ENCODE results near the gene SMO.

GRCh38 chr7:129143724-129144094 is 44.7 kb upstream of the SMO start:
- no peak for TF ChIP-seq ATF3 (IDR thresholded peaks at IDR 0.05)
- no peak for TF ChIP-seq MAX (IDR thresholded peaks at IDR 0.05)
- TF ChIP-seq CTCF (IDR thresholded peaks at IDR 0.05; ENCODE audit: low read depth, low read length, missing input control), result no peak
- no peak for TF ChIP-seq HNF4A (conservative IDR thresholded peaks at IDR 0.05)
- TF ChIP-seq REST (IDR thresholded peaks at IDR 0.05), result no peak
- TF ChIP-seq GABPA (IDR thresholded peaks at IDR 0.05 in 1 of 2, conservative IDR thresholded peaks at IDR 0.05 in 1 of 2), result no peak
- no peak for TF ChIP-seq SP1 (IDR thresholded peaks at IDR 0.05)
- TF ChIP-seq TAF1 (conservative IDR thresholded peaks at IDR 0.05), result no peak
- TF ChIP-seq ZBTB33 (IDR thresholded peaks at IDR 0.05), result no peak
- TF ChIP-seq JUND (IDR thresholded peaks at IDR 0.05), result no peak

Measured in liver (tissue), 3 donors.